Adipocyte (in vitro differentiated cells): ENCODE results near the gene TMEM134.

Experiments
- DNase-seq: peaks from one replicate; pipeline ENCODE4 v3.0.0-alpha.2; 2015; ENCODE audit warnings: low read depth
- H3K27me3 ChIP-seq: replicated peaks from 2 replicates; pipeline ENCODE4 v1.7.0; 2013; ENCODE audit warnings: mild to moderate bottlenecking, low read length, moderate library complexity; ENCODE audit not compliant: control insufficient read depth, insufficient read depth
- H3K36me3 ChIP-seq: 2 replicates; pipeline ENCODE4 v1.7.0; 2013; ENCODE audit warnings: low read length, mild to moderate bottlenecking, moderate library complexity; ENCODE audit not compliant: control insufficient read depth, insufficient read depth, severe bottlenecking
- H3K4me1 ChIP-seq: 2 replicates; pipeline ENCODE4 v1.7.0; 2013; ENCODE audit warnings: mild to moderate bottlenecking, low read length, moderate library complexity; ENCODE audit not compliant: control insufficient read depth, insufficient read depth
- H3K4me3 ChIP-seq: 2 replicates; pipeline ENCODE4 v1.7.0; 2013; ENCODE audit warnings: mild to moderate bottlenecking, low read length, moderate library complexity
- H3K9ac ChIP-seq: 2 replicates; pipeline ENCODE4 v1.7.0; 2013; ENCODE audit warnings: mild to moderate bottlenecking, low read length, moderate library complexity
- H3K9me3 ChIP-seq: 2 replicates; pipeline ENCODE4 v1.7.0; 2013; ENCODE audit warnings: mild to moderate bottlenecking, low read length, moderate library complexity; ENCODE audit not compliant: control insufficient read depth

Gene TMEM134

GRCh38 chr11:67505605-67506396 is 36.8 kb upstream of the TMEM134 start:
- H3K4me1 ChIP-seq = peaks cover 31% of the 10 kb centered on the region
- peak overlapping the region; percentile 84 for H3K4me3 ChIP-seq
- DNase-seq = peak; percentile 97
- H3K9me3 ChIP-seq = no peaks in the 10 kb centered on the region
- H3K36me3 ChIP-seq = no peaks in the 10 kb centered on the region
- peak overlapping the region; percentile 90 for H3K9ac ChIP-seq
- H3K27me3 ChIP-seq = peaks cover under 1% of the 10 kb centered on the region

- peak; percentile 85 for DNase-seq
- peaks cover 31% of the 10 kb centered on the region for H3K4me1 ChIP-seq
Observed at GRCh38 chr11:67504950-67505581, 36.0 kb upstream of the TMEM134 start, which contains the start of gene PITPNM1. TSS of gene PITPNM1 (minus strand) at chr11:67505363. CDS start at chr11:67504180, 1,183 bp downstream.

GRCh38 chr11:67504005-67504949 is 35.2 kb upstream of the TMEM134 start:
- Histone ChIP-seq H3K4me1 (peaks cover 31% of the 10 kb centered on the region), H3K27me3 (no peaks in the 10 kb centered on the region), H3K9me3 (no peaks in the 10 kb centered on the region), H3K9ac (peak overlapping the region; percentile 90), H3K4me3 (peak overlapping the region; percentile 84), H3K36me3 (no peaks in the 10 kb centered on the region)
- peak; percentile 69 for DNase-seq

More at GRCh38 chr11:67504950-67505581, 36.0 kb upstream of the TMEM134 start, which contains the start of gene PITPNM1:
- peak within 1 kb of the TSS; percentile 84 for H3K4me3 ChIP-seq
- H3K27me3 ChIP-seq = no peaks in the 10 kb centered on the region
- H3K9ac ChIP-seq = peak within 1 kb of the TSS; percentile 90
- H3K36me3 ChIP-seq = no peaks in the 10 kb centered on the region
- H3K9me3 ChIP-seq = no peaks in the 10 kb centered on the region

GRCh38 chr11:67503119-67504004 is 34.3 kb upstream of the TMEM134 start:
- Histone ChIP-seq H3K27me3 (no peaks in the 10 kb centered on the region), H3K36me3 (no peaks in the 10 kb centered on the region), H3K9ac (no peak overlapping the region), H3K9me3 (no peaks in the 10 kb centered on the region), H3K4me1 (peaks cover 27% of the 10 kb centered on the region), H3K4me3 (peak overlapping the region; percentile 84)
- no peak for DNase-seq

- Histone ChIP-seq H3K36me3 (no peaks in the 10 kb centered on the region), H3K4me1 (peaks cover 24% of the 10 kb centered on the region), H3K4me3 (no peak overlapping the region), H3K9me3 (no peaks in the 10 kb centered on the region), H3K27me3 (no peaks in the 10 kb centered on the region), H3K9ac (no peak overlapping the region)
- no peak for DNase-seq
Observed at GRCh38 chr11:67502328-67502979, 33.4 kb upstream of the TMEM134 start.

GRCh38 chr11:67501854-67502253 is 32.8 kb upstream of the TMEM134 start:
- Histone ChIP-seq H3K27me3 (no peaks in the 10 kb centered on the region), H3K4me1 (peaks cover 18% of the 10 kb centered on the region), H3K9me3 (no peaks in the 10 kb centered on the region), H3K9ac (no peak overlapping the region), H3K36me3 (no peaks in the 10 kb centered on the region), H3K4me3 (no peak overlapping the region)
- no peak for DNase-seq

GRCh38 chr11:67500831-67501715 is 32.0 kb upstream of the TMEM134 start:
- DNase-seq = peak; percentile 15
- Histone ChIP-seq H3K27me3 (no peaks in the 10 kb centered on the region), H3K4me1 (peaks cover 14% of the 10 kb centered on the region), H3K36me3 (no peaks in the 10 kb centered on the region), H3K4me3 (no peak overlapping the region), H3K9ac (no peak overlapping the region), H3K9me3 (no peaks in the 10 kb centered on the region)

- H3K36me3 ChIP-seq = peaks cover 3% of the 10 kb centered on the region
- H3K4me3 ChIP-seq = no peak overlapping the region
- H3K4me1 ChIP-seq = peaks cover 8% of the 10 kb centered on the region
- no peaks in the 10 kb centered on the region for H3K27me3 ChIP-seq
- no peak overlapping the region for H3K9ac ChIP-seq
- no peak for DNase-seq
- no peaks in the 10 kb centered on the region for H3K9me3 ChIP-seq
Observed at GRCh38 chr11:67500484-67500821, 31.4 kb upstream of the TMEM134 start.

GRCh38 chr11:67499808-67500483 is 30.9 kb upstream of the TMEM134 start:
- no peaks in the 10 kb centered on the region for H3K9me3 ChIP-seq
- H3K27me3 ChIP-seq = no peaks in the 10 kb centered on the region
- peaks cover 6% of the 10 kb centered on the region for H3K4me1 ChIP-seq
- H3K9ac ChIP-seq = no peak overlapping the region
- no peak for DNase-seq
- peaks cover 3% of the 10 kb centered on the region for H3K36me3 ChIP-seq
- H3K4me3 ChIP-seq = no peak overlapping the region
